Caco-2 (cell line): Measurements from ENCODE around the gene TWNK. TPM values are rescaled to one million over a fixed set of nuclear protein-coding genes. Genes with fewer than 3 reads are reported as not detected.
A peak's percentile ranks its signal among the peaks of the same experiment; 100 is the strongest.

ENCODE experiments used
- BruUV-seq: library from RNA; stranded (reverse); fragments of 400-500 nt; replicated peaks from 2 replicates; lab custom pipeline; 2021; lab: Mats Ljungman, UMichigan
- CTCF ChIA-PET: fragments of 300-600 bp; sonication (Branson Sonifier 250); formaldehyde crosslinking; loops from one replicate; lab custom pipeline; 2022; ENCODE audit warnings: antibody characterized with exemption; lab: Charles Lee
- POLR2A ChIA-PET: fragments of 300-600 bp; sonication (Branson Sonifier 250); formaldehyde crosslinking; loops from one replicate; lab custom pipeline; 2022; ENCODE audit warnings: antibody characterized with exemption; lab: Charles Lee
- DNase-seq, 2 experiments: peaks; one replicate each; pipeline versions ENCODE4 v3.0.0 to v3.0.0-alpha.2; 2020 to 2022
- H3K27me3 ChIP-seq: replicated peaks from 2 replicates; pipeline ENCODE4 v1.6.0; 2011; ENCODE audit warnings: low read length; ENCODE audit not compliant: control insufficient read depth, insufficient read depth
- H3K36me3 ChIP-seq: 2 replicates; pipeline ENCODE4 v1.5.1; 2011; ENCODE audit warnings: low read length; ENCODE audit not compliant: control insufficient read depth, insufficient read depth
- H3K4me1 ChIP-seq: fragments of 250-450 bp; sonication (Bioruptor Pico); 2 replicates; pipeline ENCODE4 v1.5.1; 2020; ENCODE audit warnings: mild to moderate bottlenecking
- H3K4me3 ChIP-seq: 2 replicates; pipeline ENCODE4 v1.5.1; 2011; ENCODE audit warnings: low read depth, mild to moderate bottlenecking, control low read depth, low read length
- H3K9me3 ChIP-seq: fragments of 250-450 bp; sonication (Bioruptor Pico); 2 replicates; pipeline ENCODE4 v1.5.1; 2020; ENCODE audit warnings: mild to moderate bottlenecking, moderate library complexity
- H3K27ac Mint-ChIP-seq: one replicate; pipeline ENCODE4 v1.8.0; 2022; ENCODE audit warnings: mixed read lengths; ENCODE audit not compliant: unreplicated experiment
- H3K27me3 Mint-ChIP-seq: one replicate; pipeline ENCODE4 v1.8.0; 2022; ENCODE audit warnings: mixed read lengths; ENCODE audit not compliant: insufficient read depth, unreplicated experiment
- H3K36me3 Mint-ChIP-seq: one replicate; pipeline ENCODE4 v1.8.0; 2022; ENCODE audit warnings: mild to moderate bottlenecking, mixed read lengths; ENCODE audit not compliant: insufficient read depth, unreplicated experiment
- H3K4me1 Mint-ChIP-seq: one replicate; pipeline ENCODE4 v1.8.0; 2022; ENCODE audit warnings: low read depth, mixed read lengths; ENCODE audit not compliant: unreplicated experiment
- H3K4me3 Mint-ChIP-seq: one replicate; pipeline ENCODE4 v1.8.0; 2022; ENCODE audit warnings: mild to moderate bottlenecking, moderate library complexity, mixed read lengths; ENCODE audit not compliant: unreplicated experiment
- H3K9me3 Mint-ChIP-seq: one replicate; pipeline ENCODE4 v1.8.0; 2022; ENCODE audit warnings: mixed read lengths; ENCODE audit not compliant: unreplicated experiment
- intact Hi-C: fragments of 100-400 bp; cut with micrococcal nuclease; formaldehyde crosslinking; loops from one replicate; pipeline ENCODE4 v1.10.0; 2022; ENCODE audit not compliant: unreplicated experiment
- total RNA-seq: library from RNA; stranded (reverse); gene quantifications from 2 replicates; pipeline ENCODE4 v1.2.3, GENCODE V29; 2022
- TF ChIP-seq, protein P1 (sequence below), 2 experiments: fragments of 200-600 bp in 1 of 2; IDR thresholded peaks; 1 replicate in 1 of 2; 2 replicates in 1 of 2; pipeline versions ENCODE4 v1.5.1 to v1.8.0; 2011 to 2022; ENCODE audit warnings: antibody characterized with exemption in 1 of 2, control low read depth in 1 of 2, inconsistent platforms in 1 of 2, low read depth in 1 of 2, low read length in 1 of 2, mild to moderate bottlenecking in 1 of 2, moderate library complexity in 1 of 2; ENCODE audit not compliant: insufficient read depth in 1 of 2, severe bottlenecking in 1 of 2, unreplicated experiment in 1 of 2

TWNK gene
- total RNA-seq, 1 experiment from 2014 or later = 29.8 TPM

DNA sequence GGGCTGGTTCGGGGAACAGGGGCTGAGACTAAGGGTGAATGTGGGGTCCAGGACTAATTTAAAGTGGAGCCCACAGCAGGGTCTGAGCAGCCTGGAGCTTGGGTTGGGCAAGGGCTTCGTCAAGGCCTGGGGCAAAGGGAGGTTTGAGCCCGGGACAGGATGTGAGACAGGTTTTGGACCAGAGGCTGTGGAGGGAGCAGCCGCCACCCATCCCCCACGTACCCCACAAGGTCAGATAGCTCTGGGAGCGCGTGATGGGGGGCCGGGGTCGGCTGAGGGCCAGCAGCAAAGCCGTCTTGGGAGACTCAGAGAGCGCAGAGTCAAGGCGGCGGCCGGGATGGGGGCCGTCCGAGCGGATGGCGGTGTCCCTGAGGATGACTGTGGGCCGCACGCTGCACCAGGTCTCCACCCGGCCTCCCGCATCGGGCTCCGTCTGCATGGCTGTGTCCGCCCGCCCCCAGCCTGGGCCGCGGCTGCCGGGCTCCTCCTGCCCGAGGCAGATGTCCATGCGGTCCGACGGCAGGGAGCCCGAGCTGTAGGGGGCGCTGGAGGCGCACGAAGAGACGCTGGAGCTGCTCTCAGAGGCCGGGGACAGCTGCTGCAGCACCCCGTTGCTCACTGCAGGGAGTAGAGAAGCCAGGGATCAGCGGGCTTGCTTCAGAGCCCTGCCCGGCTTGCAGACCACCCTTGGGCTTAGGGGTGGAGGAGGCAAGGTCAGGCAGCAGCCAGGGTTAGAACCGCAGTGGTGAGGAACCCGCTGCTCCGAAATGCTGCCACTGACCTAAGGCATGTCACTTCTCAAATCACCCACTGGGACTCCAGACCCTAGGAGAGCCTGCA is 31.5 kb downstream of the TWNK start:
- Histone ChIP-seq H3K36me3 (no peaks in the 10 kb centered on the region), H3K9me3 (no peaks in the 10 kb centered on the region), H3K4me1 (peaks cover 11% of the 10 kb centered on the region; the same call in 1 of the 2 replicates), H3K27me3 (no peaks in the 10 kb centered on the region), H3K4me3 (no peak overlapping the region)
- Mint-ChIP-seq H3K9me3 (no peaks in the 10 kb centered on the region), H3K4me3 (no peak overlapping the region), H3K27ac (no peak overlapping the region), H3K4me1 (peaks cover 12% of the 10 kb centered on the region), H3K27me3 (no peaks in the 10 kb centered on the region), H3K36me3 (no peaks in the 10 kb centered on the region)
- TF ChIP-seq, protein P1, sequence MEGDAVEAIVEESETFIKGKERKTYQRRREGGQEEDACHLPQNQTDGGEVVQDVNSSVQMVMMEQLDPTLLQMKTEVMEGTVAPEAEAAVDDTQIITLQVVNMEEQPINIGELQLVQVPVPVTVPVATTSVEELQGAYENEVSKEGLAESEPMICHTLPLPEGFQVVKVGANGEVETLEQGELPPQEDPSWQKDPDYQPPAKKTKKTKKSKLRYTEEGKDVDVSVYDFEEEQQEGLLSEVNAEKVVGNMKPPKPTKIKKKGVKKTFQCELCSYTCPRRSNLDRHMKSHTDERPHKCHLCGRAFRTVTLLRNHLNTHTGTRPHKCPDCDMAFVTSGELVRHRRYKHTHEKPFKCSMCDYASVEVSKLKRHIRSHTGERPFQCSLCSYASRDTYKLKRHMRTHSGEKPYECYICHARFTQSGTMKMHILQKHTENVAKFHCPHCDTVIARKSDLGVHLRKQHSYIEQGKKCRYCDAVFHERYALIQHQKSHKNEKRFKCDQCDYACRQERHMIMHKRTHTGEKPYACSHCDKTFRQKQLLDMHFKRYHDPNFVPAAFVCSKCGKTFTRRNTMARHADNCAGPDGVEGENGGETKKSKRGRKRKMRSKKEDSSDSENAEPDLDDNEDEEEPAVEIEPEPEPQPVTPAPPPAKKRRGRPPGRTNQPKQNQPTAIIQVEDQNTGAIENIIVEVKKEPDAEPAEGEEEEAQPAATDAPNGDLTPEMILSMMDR (IDR thresholded peaks at IDR 0.05; ENCODE audit: insufficient read depth in 1 of 2, low read depth in 1 of 2, low read length in 1 of 2, severe bottlenecking in 1 of 2, unreplicated experiment in 1 of 2) = peak; percentile 60 to 85
- peak; percentile 87 to 90 for DNase-seq
- no TSS peak for BruUV-seq
- intact Hi-C loops = loop anchor here (2.0 kb wide), 1 partner anchor 22 kb away; no protein-coding TSS in a partner anchor
- POLR2A ChIA-PET = no interaction called here
- CTCF ChIA-PET = interaction anchor here (0.6 to 2.7 kb wide), 12 partner anchors 10 to 123 kb away, joined by 3 to 22 read pairs (median 6); partner anchors contain the start of genes KAZALD1, LZTS2, PDZD7 and SFXN3

DNA sequence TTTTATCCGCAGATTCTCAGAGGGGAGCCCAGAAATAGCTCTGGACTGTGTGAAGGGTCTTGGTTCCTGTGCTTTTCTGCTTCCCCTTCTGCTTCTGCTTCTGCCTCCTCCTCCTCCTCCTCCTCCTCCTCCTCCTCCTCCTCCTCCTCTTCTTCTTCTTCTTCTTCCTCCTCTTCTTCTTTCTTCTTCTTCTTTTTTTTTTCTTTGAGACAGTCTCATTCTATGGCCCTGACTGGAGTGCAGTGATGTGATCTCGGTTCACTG is 32.0 kb downstream of the TWNK start:
- Mint-ChIP-seq H3K4me1 (peaks cover 7% of the 10 kb centered on the region), H3K27ac (no peak overlapping the region), H3K27me3 (no peaks in the 10 kb centered on the region), H3K4me3 (no peak overlapping the region), H3K9me3 (no peaks in the 10 kb centered on the region), H3K36me3 (no peaks in the 10 kb centered on the region)
- no peak for DNase-seq
- Histone ChIP-seq H3K4me1 (peaks cover 11% of the 10 kb centered on the region; the same call in 1 of the 2 replicates), H3K4me3 (no peak overlapping the region), H3K9me3 (no peaks in the 10 kb centered on the region), H3K27me3 (no peaks in the 10 kb centered on the region), H3K36me3 (no peaks in the 10 kb centered on the region)
- TF ChIP-seq, protein P1 (IDR thresholded peaks at IDR 0.05; ENCODE audit: insufficient read depth in 1 of 2, low read depth in 1 of 2, low read length in 1 of 2, severe bottlenecking in 1 of 2, unreplicated experiment in 1 of 2) = no peak
- ChIA-PET POLR2A (no interaction called here), CTCF (interaction anchor here (0.7 to 2.7 kb wide), 10 partner anchors 10 to 123 kb away, joined by 3 to 22 read pairs (median 7); partner anchors contain the start of genes KAZALD1, LZTS2, PDZD7 and SFXN3)
- no TSS peak for BruUV-seq
- intact Hi-C loops = loop anchor here (2.0 kb wide), 1 partner anchor 21 kb away; no protein-coding TSS in a partner anchor

DNA sequence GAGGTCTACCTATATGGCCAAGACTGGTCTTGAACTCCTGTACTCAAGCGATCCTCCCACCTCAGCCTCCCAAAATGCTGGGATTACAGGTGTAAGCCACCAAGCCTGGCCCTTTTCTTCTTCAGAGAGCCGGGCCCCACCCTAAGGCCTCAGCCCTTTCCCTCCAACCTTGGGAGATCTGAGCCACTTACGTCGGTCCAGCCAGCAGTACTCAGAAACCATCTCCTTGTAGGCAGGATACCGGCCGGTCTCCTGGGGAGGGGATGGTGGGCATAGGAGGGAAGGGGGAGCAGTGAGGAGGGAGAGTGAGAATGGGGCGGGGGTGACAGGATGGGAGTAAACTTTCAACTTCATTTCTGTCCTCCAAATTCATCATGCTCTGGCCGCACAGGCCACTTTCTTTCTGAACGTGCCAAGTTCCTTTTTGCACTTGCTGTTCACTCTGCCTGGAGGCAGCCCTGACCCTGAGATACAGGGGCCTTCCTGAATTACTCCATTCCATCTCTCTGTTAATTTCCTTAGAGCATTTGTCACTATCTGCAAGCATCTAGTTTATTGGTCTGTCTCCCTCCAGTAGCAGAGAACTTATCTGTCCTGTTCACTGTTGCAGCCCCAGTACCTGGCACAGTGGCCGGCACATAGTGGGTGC is 33.2 kb downstream of the TWNK start:
- Mint-ChIP-seq H3K4me1 (peaks cover 5% of the 10 kb centered on the region), H3K9me3 (no peaks in the 10 kb centered on the region), H3K36me3 (no peaks in the 10 kb centered on the region), H3K27me3 (no peaks in the 10 kb centered on the region), H3K27ac (no peak overlapping the region), H3K4me3 (no peak overlapping the region)
- intact Hi-C loops = no loop called here
- Histone ChIP-seq H3K4me3 (no peak overlapping the region), H3K36me3 (no peaks in the 10 kb centered on the region), H3K4me1 (peaks cover 11% of the 10 kb centered on the region; the same call in 1 of the 2 replicates), H3K27me3 (no peaks in the 10 kb centered on the region), H3K9me3 (no peaks in the 10 kb centered on the region)
- no peak for DNase-seq
- BruUV-seq = no TSS peak
- TF ChIP-seq, protein P1 (IDR thresholded peaks at IDR 0.05; ENCODE audit: insufficient read depth in 1 of 2, low read depth in 1 of 2, low read length in 1 of 2, severe bottlenecking in 1 of 2, unreplicated experiment in 1 of 2) = no peak
- CTCF ChIA-PET = no interaction called here
- POLR2A ChIA-PET = no interaction called here
